Effector CD8-positive, alpha-beta T cell (primary cell): ENCODE measurements around the gene HDAC9.

ENCODE experiments used
- DNase-seq: peaks from one replicate; lab custom pipeline; 2025; lab: John Stamatoyannopoulos, UW

HDAC9 gene

DNA sequence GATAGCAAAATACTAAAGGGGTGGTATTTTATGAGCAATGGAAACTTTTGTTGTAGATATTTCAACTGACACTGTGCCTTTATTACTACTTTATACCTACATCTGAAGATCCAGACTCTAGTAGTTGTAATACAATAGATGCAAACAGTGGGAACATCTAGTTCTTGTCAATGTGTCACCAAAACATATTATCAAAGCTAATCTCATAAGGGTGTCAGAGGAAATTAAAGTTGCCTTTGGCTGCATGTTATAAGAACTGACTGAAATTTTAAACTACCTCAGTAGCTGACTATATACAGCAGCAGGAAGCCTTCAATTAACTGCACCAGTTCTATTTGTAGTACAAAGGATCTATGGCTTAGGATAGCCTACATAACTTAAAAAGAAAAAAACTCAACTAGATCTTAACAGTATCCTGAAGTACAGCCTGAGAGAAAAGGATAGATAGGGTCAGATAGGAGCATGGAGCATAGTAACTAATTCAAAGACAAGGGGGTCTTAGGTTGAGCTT, 30.9 kb downstream of the HDAC9 start:
- no peak for DNase-seq

GRCh38 chr7:18529239-18529638, 33.7 kb downstream of the HDAC9 start:
- DNase-seq = no peak

DNA sequence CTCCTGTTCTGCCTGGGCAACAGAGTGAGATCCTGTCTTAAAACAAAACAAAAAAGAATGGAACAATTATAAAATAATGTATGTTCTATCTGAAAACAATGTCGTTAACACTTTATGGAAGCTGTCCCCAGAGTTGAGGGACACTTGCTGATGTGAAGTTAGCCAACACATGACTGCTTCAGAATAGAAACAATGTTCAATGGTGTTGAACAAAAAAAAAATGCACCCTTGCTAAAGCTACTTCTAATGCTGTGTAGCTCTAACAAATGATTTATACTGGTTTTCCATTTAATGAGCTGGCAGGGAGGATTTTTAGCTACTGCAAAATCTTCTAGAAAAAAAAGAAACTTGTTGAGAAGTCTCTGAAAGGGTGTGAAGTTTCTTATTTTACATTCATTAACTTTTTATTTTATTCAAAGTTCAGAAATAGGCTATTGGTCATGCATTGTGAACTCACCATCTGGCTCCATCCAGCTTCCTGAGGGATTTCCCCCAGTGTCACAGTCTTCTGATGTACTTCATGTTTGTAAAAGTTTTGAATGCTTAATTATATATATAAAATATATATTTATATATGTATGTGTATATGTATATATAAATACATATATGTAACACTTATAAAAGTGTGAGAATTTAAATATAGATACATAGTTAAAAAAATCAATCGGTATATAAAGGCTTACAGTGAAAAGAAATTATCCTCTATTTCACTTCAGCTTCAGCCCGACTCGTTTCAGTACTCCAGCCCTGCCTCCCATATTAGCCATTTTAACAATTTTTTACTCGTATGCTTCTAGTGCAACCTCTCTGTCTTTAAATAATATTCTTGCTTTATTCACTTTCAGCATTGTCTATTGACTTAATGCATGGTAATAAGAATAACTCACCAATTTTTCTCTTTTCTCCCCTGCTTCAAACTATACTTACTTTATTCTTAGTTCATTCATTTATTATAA, 35.0 kb downstream of the HDAC9 start:
- DNase-seq = no peak

- no peak for DNase-seq
These were observed 36.0 kb downstream of the HDAC9 start for GRCh38 chr7:18531539-18531938.

DNA sequence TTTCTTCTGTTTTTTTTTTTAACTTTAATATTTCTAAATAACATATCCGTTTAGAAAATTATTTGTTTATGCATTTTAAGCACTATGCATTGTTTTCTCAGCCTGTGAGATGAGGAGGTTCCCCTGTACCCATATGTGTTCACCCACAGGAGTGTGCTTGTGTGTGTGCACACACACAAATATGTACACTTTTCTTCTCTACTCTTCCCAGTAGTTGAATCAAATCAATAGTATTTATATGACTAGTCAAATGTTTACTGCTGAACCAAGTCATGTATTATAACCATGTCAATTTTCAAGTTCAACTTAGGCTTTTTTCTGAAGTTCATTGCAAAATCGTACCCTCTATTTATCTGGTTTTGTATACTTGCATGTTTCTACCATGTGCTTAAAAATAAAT, 37.3 kb downstream of the HDAC9 start:
- no peak for DNase-seq

DNA sequence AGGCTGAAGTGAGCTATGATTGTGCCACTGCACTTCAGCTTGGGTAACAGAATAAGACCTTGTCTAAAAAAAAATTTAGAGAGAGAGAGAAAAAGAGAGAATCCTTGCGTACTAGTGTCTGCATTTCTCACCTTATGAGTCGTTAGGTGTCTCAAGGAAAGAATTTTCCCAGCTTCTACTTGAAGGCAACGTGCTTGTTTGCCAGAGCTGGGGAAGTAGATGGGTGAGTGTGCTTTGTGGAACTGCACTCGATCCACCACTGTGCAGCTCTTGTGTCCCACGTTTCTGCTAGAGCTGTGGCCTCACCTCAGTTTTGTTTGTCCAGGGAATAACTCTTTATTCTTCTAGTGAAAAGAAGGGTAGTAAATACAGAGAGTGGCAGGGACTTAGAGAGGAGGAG, 38.9 kb downstream of the HDAC9 start:
- DNase-seq = no peak

- no peak for DNase-seq
These were observed 40.4 kb downstream of the HDAC9 start for GRCh38 chr7:18535810-18536415.

GRCh38 chr7:18536486-18536885, 40.9 kb downstream of the HDAC9 start:
- DNase-seq = no peak

GRCh38 chr7:18538554-18539250, 43.2 kb downstream of the HDAC9 start:
- no peak for DNase-seq

- DNase-seq = no peak
These were observed 44.8 kb downstream of the HDAC9 start for GRCh38 chr7:18540396-18540795.

DNA sequence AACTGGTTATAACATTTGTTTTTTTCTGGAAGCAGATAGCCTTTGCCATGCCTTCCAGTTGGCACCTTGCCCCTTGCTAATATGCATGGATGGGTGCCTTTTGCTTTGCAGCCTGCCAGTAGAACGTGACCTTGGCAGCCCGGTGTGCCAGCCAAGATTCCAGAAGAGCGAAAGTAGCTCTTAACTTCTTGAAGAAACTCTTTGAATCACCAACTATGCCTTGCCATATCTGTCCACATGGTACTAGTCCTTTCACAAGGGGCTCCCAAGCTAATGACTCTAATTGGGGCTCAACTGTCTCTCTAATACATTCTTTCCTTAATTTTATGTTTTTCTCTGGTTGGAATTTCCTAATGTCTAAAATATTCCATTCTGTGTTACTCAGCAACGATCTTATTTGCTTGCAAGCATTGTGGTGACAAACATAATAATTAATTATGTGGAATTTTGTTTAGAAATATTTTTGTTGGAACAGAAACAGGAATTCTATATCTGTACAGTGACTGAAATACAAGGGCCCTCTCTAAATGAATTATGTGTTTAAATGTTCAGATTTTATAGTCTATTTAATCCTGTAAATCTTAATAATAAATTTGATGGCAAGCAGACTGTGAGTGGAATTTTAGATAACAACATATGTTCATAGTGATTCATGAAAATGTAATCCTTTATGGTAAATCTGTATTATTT, 45.8 kb downstream of the HDAC9 start:
- DNase-seq = no peak

- DNase-seq = no peak
These were observed 46.3 kb downstream of the HDAC9 start for GRCh38 chr7:18541871-18542212.

DNA sequence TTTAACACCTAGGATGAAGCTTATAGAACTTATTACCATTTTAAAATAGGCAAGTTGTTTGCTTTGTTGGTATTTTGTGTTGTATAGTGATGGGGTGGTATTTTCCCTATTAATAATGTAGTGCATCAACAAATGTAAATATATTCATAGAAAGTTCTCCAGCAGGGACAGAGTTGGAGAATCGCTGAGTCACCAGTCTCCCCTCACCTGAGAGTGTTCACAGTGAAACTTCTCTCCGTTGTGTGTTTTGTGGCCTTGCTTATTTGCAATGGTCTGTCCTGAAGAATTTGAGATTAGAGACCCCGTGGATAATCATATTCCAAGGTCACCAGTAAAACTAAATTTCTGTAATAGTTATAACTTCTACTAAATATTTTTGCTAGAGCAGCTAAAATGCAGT, 51.0 kb downstream of the HDAC9 start:
- no peak for DNase-seq

GRCh38 chr7:18547509-18548187, 52.1 kb downstream of the HDAC9 start:
- DNase-seq = no peak

DNA sequence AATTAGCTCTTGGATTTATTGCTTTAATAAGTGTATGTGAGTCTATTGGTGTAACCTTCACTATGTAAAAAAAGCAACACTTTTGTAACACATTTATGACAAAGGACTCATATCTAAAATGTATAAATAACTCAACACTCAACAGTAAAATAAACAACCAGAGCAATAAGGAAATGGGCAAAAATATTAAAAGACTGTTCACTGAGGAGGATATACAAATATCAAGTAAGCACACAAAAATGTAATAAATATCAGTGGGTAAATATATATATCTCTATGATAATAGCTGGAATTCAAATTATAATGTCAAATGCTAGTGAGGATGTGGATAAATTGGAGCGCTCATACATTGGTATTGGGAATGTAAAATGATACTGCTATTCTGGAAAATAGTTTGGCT, 53.0 kb downstream of the HDAC9 start:
- no peak for DNase-seq

DNA sequence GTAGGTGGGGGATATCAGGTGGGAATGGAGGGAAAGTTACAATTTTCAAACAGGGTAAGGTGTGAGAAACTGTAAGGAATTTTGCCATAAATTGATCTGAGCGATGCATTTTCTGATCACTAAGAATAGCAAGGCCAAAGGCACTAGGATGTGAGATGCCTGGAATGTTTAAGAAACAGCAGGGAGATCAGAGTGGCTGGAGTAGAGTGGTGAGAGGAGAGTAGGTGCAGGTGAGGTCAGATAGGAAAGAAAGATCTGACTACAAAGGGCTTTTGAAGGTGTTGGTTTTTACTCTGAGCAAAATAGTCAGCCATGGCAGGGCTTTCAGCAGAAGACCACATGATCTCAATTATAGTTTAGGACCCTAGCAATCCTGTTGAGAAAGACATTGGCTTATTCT, 55.0 kb downstream of the HDAC9 start:
- DNase-seq = no peak

DNA sequence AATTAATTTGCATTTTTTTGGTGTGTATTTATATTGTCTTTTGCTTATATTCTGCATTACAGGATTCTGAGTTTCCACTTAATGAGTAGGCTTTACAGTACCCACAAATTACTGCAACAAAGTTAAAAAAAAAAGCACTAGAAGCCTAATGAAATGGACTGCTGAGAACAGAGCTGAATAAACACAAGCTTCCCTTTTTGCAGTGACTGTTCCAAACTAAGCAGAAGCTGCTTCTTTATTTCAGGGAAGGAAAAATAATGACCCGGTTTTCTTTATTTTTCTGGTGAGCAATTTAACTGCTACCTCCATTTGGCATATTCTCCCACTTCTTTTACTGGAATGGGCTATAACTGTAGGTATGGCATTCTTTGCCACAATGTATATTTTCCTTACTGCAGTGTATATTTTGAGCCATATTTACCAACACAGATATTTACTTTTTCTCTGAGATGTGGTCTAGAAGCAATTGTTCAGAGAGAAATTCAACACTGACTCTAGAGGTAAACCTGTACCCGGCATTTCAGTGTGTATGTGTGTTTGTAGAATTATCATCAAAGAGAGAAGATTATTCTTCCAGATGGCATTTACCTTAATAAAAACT, 56.9 kb downstream of the HDAC9 start:
- no peak for DNase-seq

DNA sequence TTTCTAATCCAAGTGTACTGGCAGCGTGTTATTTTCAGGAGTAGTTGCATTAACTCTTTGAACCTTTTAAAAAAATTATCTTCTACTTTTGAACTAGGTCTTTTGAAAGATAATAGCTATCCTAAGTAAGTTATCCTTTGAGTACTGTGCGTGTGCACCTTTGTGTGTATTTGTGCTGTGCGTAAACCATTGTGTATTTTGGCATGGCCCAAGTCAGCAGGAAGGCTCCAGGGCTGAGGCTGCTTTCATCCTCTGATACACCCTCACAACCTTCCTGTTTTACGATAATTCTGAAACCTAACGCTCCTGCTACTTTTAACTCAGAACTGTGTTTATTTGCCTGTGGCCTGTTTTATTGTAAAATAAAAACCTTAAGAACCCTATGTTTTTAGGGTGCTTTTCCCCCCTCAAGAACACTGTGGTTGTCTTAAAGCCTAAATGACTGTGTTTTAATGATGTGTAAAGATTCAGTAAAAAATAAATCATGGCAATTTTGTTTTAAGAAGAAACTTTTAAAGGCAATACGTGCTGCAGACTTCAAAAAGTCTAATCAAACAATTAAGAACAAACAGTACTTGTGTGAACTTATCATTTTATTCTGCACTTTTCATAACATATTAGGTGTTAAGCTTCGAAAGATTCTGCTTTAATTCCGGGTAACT, 57.5 kb downstream of the HDAC9 start:
- no peak for DNase-seq

DNA sequence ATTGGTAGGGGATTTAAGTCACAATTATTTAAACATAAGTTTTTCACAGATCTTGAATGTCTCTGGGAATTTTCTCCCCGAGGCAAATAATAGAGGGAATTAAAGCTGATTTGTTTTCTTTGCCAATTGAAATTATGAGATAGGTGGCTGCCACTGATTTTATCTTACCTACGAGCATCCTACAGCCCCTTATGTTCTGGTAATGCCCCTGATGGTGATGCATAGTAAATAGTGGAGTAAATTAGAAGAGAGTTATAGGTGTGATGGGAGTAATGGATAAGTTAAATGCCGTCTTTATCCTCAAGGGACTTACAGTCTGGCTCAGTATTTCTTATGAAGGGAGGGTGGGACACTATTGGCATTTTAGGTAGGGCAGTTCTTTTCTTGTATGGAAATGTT, 58.1 kb downstream of the HDAC9 start:
- DNase-seq = no peak

DNA sequence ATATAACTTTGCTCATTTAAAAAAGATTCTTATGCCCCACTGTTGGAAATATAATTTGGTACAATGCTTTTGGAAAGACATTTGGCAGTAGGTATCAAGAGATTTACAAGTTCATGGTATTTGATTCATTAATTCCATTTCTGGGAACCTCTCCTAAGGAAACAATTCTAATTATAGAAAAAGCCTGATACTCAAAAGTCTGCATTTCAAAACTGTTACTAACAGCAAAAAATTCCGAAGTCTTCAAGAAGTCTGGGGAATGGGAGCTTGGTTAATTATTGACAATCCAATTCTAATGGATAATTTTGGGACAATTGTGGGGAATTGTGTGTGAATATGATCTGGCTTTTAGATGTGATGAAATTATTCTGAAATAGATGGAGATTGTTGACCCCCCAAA, 59.6 kb downstream of the HDAC9 start:
- DNase-seq = no peak

- DNase-seq = no peak
These were observed 60.4 kb downstream of the HDAC9 start for GRCh38 chr7:18555968-18556367.
